Karpas-422 (cell line): ENCODE results near the gene UBQLNL. TPM values are rescaled to one million over a fixed set of nuclear protein-coding genes. Genes with fewer than 3 reads are reported as not detected.

Experiments used
- DNase-seq: peaks from one replicate; pipeline ENCODE4 v3.0.0-alpha.2; 2015
- H2AFZ ChIP-seq: fragments of 200-600 bp; sonication (generic); 2 replicates; pipeline ENCODE4 v1.6.1; 2014; ENCODE audit warnings: antibody characterized with exemption, low read length, mixed read lengths
- H3K27ac ChIP-seq: fragments of 200-600 bp; sonication (generic); 2 replicates; pipeline ENCODE4 v1.5.1; 2014; ENCODE audit warnings: mild to moderate bottlenecking, low read length, moderate library complexity
- H3K27me3 ChIP-seq: fragments of 200-600 bp; sonication (generic); 2 replicates; pipeline ENCODE4 v1.6.1; 2014; ENCODE audit warnings: low read length, mixed read lengths
- H3K36me3 ChIP-seq: fragments of 200-600 bp; sonication (generic); 2 replicates; pipeline ENCODE4 v1.6.1; 2014; ENCODE audit warnings: low read length, mixed read lengths; ENCODE audit not compliant: insufficient read depth
- H3K4me1 ChIP-seq: fragments of 200-600 bp; sonication (generic); 2 replicates; pipeline ENCODE4 v1.6.1; 2014; ENCODE audit warnings: mild to moderate bottlenecking, low read length, mixed read lengths
- H3K4me2 ChIP-seq: fragments of 200-600 bp; sonication (generic); 2 replicates; pipeline ENCODE4 v1.6.1; 2014; ENCODE audit warnings: low read length, low read depth, mild to moderate bottlenecking; ENCODE audit not compliant: poor library complexity, severe bottlenecking
- H3K4me3 ChIP-seq: fragments of 200-600 bp; sonication (generic); 2 replicates; pipeline ENCODE4 v1.5.1; 2014; ENCODE audit warnings: mild to moderate bottlenecking, antibody characterized with exemption, low read length, mixed read lengths
- H3K79me2 ChIP-seq: fragments of 200-600 bp; sonication (generic); 2 replicates; pipeline ENCODE4 v1.6.1; 2014; ENCODE audit warnings: mild to moderate bottlenecking, low read length, mixed read lengths
- H3K9ac ChIP-seq: fragments of 200-600 bp; sonication (generic); 2 replicates; pipeline ENCODE4 v1.6.0; 2014; ENCODE audit warnings: low read length
- H3K9me2 ChIP-seq: fragments of 200-600 bp; sonication (generic), shearing (Covaris generic); replicated peaks from 2 replicates; pipeline ENCODE4 v1.6.0; 2014; ENCODE audit warnings: mild to moderate bottlenecking, low read length, moderate library complexity; ENCODE audit not compliant: insufficient read depth
- H3K9me3 ChIP-seq: fragments of 300-700, 200-600 bp; sonication (generic); 2 replicates; pipeline ENCODE4 v1.6.1; 2014; ENCODE audit warnings: low read length, mixed read lengths
- H4K20me1 ChIP-seq: fragments of 200-600 bp; sonication (generic); 2 replicates; pipeline ENCODE4 v1.6.1; 2014; ENCODE audit warnings: mild to moderate bottlenecking, antibody characterized with exemption, low read length, low read depth; ENCODE audit not compliant: insufficient read depth
- total RNA-seq: library from RNA; depleted of rRNA; stranded (reverse); fragments of >200 nt; shearing (Covaris generic); gene quantifications from 2 replicates; pipeline ENCODE4 v1.2.3, GENCODE V29; 2014; ENCODE audit warnings: low replicate concordance

The UBQLNL gene
- total RNA-seq, 1 experiment from 2014 or later, result not detected

GRCh38 chr11:5547982-5548381, 31.5 kb upstream of the UBQLNL start:
- Histone ChIP-seq H3K4me3 (no peak overlapping the region), H3K36me3 (no peaks in the 10 kb centered on the region), H3K27ac (no peak overlapping the region), H3K27me3 (no peaks in the 10 kb centered on the region), H3K9me2 (no peaks in the 10 kb centered on the region), H3K4me1 (no peaks in the 10 kb centered on the region), H3K9ac (no peak overlapping the region), H3K4me2 (no peak overlapping the region), H4K20me1 (no peaks in the 10 kb centered on the region), H3K79me2 (no peaks in the 10 kb centered on the region), H3K9me3 (no peaks in the 10 kb centered on the region), H2AFZ (no peak overlapping the region)
- DNase-seq, result no peak

GRCh38 chr11:5546457-5546856, 30.0 kb upstream of the UBQLNL start:
- Histone ChIP-seq H3K4me2 (no peak overlapping the region), H3K27ac (no peak overlapping the region), H3K79me2 (no peaks in the 10 kb centered on the region), H3K27me3 (no peaks in the 10 kb centered on the region), H3K9me2 (no peaks in the 10 kb centered on the region), H3K9me3 (no peaks in the 10 kb centered on the region), H3K4me3 (no peak overlapping the region), H3K9ac (no peak overlapping the region), H3K4me1 (no peaks in the 10 kb centered on the region), H3K36me3 (no peaks in the 10 kb centered on the region), H4K20me1 (no peaks in the 10 kb centered on the region), H2AFZ (no peak overlapping the region)
- DNase-seq, result no peak

GRCh38 chr11:5541427-5541826, 24.9 kb upstream of the UBQLNL start:
- H3K9me2 ChIP-seq, result no peaks in the 10 kb centered on the region
- H3K4me3 ChIP-seq, result no peak overlapping the region
- H3K9me3 ChIP-seq, result no peaks in the 10 kb centered on the region
- H4K20me1 ChIP-seq, result no peaks in the 10 kb centered on the region
- H3K4me2 ChIP-seq, result no peak overlapping the region
- no peak overlapping the region for H3K9ac ChIP-seq
- H3K27ac ChIP-seq, result no peak overlapping the region
- no peak for DNase-seq
- H3K36me3 ChIP-seq, result no peaks in the 10 kb centered on the region
- H3K4me1 ChIP-seq, result no peaks in the 10 kb centered on the region
- no peak overlapping the region for H2AFZ ChIP-seq
- H3K27me3 ChIP-seq, result 0 out of 2 replicates have a peak, but pooled peaks cover 2% of the 10 kb centered on the region
- no peaks in the 10 kb centered on the region for H3K79me2 ChIP-seq

- 0 out of 2 replicates have a peak, but pooled peaks cover 2% of the 10 kb centered on the region for H3K27me3 ChIP-seq
- no peak overlapping the region for H3K4me2 ChIP-seq
- H3K4me1 ChIP-seq, result no peaks in the 10 kb centered on the region
- H4K20me1 ChIP-seq, result no peaks in the 10 kb centered on the region
- H3K9me2 ChIP-seq, result no peaks in the 10 kb centered on the region
- DNase-seq, result no peak
- H2AFZ ChIP-seq, result no peak overlapping the region
- H3K36me3 ChIP-seq, result no peaks in the 10 kb centered on the region
- H3K27ac ChIP-seq, result no peak overlapping the region
- no peaks in the 10 kb centered on the region for H3K79me2 ChIP-seq
- H3K4me3 ChIP-seq, result no peak overlapping the region
- H3K9me3 ChIP-seq, result no peaks in the 10 kb centered on the region
- no peak overlapping the region for H3K9ac ChIP-seq
Measured at GRCh38 chr11:5536482-5536881, 20.0 kb upstream of the UBQLNL start.

GRCh38 chr11:5534046-5534445, 17.5 kb upstream of the UBQLNL start:
- H3K27me3 ChIP-seq, result no peaks in the 10 kb centered on the region
- H3K4me1 ChIP-seq, result no peaks in the 10 kb centered on the region
- H3K9me2 ChIP-seq, result no peaks in the 10 kb centered on the region
- no peaks in the 10 kb centered on the region for H3K79me2 ChIP-seq
- no peaks in the 10 kb centered on the region for H3K36me3 ChIP-seq
- no peak overlapping the region for H2AFZ ChIP-seq
- H3K4me3 ChIP-seq, result no peak overlapping the region
- no peaks in the 10 kb centered on the region for H3K9me3 ChIP-seq
- H3K9ac ChIP-seq, result no peak overlapping the region
- H3K4me2 ChIP-seq, result no peak overlapping the region
- H4K20me1 ChIP-seq, result no peaks in the 10 kb centered on the region
- H3K27ac ChIP-seq, result no peak overlapping the region
- DNase-seq, result no peak

- Histone ChIP-seq H3K4me2 (no peak overlapping the region), H3K27ac (no peak overlapping the region), H4K20me1 (no peaks in the 10 kb centered on the region)
Measured at GRCh38 chr11:5531053-5531831, 14.7 kb upstream of the UBQLNL start.

GRCh38 chr11:5528495-5528894, 12.0 kb upstream of the UBQLNL start:
- no peak overlapping the region for H3K4me2 ChIP-seq
- no peaks in the 10 kb centered on the region for H3K4me1 ChIP-seq
- DNase-seq, result no peak
- H3K36me3 ChIP-seq, result no peaks in the 10 kb centered on the region
- H3K27ac ChIP-seq, result no peak overlapping the region
- no peak overlapping the region for H3K9ac ChIP-seq
- H3K27me3 ChIP-seq, result no peaks in the 10 kb centered on the region
- no peaks in the 10 kb centered on the region for H3K79me2 ChIP-seq
- H4K20me1 ChIP-seq, result no peaks in the 10 kb centered on the region
- H2AFZ ChIP-seq, result no peak overlapping the region
- H3K9me2 ChIP-seq, result no peaks in the 10 kb centered on the region
- no peak overlapping the region for H3K4me3 ChIP-seq
- H3K9me3 ChIP-seq, result no peaks in the 10 kb centered on the region

More at GRCh38 chr11:5531053-5531831, 14.7 kb upstream of the UBQLNL start:
- Histone ChIP-seq H3K9me2 (no peaks in the 10 kb centered on the region), H2AFZ (no peak overlapping the region), H3K27me3 (no peaks in the 10 kb centered on the region), H3K9ac (no peak overlapping the region), H3K9me3 (no peaks in the 10 kb centered on the region), H3K36me3 (no peaks in the 10 kb centered on the region), H3K4me3 (no peak overlapping the region), H3K79me2 (no peaks in the 10 kb centered on the region), H3K4me1 (no peaks in the 10 kb centered on the region)
- no peak for DNase-seq

- Histone ChIP-seq H3K27me3 (no peaks in the 10 kb centered on the region), H3K9me2 (no peaks in the 10 kb centered on the region), H3K36me3 (no peaks in the 10 kb centered on the region), H2AFZ (no peak overlapping the region), H3K27ac (no peak overlapping the region), H3K9me3 (no peaks in the 10 kb centered on the region), H3K9ac (no peak overlapping the region), H3K4me2 (no peak overlapping the region), H3K79me2 (no peaks in the 10 kb centered on the region), H3K4me3 (no peak overlapping the region), H3K4me1 (no peaks in the 10 kb centered on the region), H4K20me1 (no peaks in the 10 kb centered on the region)
- no peak for DNase-seq
Measured at GRCh38 chr11:5527716-5528115, 11.2 kb upstream of the UBQLNL start.
